ENCODE data around the gene PARP16.

The PARP16 gene

GRCh38 chr15:65286704-65287519, at the start of gene PARP16:
PARP16 (minus strand) TSS chr15:65286883; CDS start chr15:65286426, 457 bp downstream.
- peak; percentile 68 for DNase-seq

- no peak for DNase-seq
Measured at GRCh38 chr15:65335278-65336055, 48.8 kb upstream of the PARP16 start.

- no peak for DNase-seq
Measured at GRCh38 chr15:65334586-65335231, 48.0 kb upstream of the PARP16 start.

- DNase-seq: no peak
Measured at GRCh38 chr15:65333856-65334255, 47.2 kb upstream of the PARP16 start.

- DNase-seq: no peak
Measured at GRCh38 chr15:65333148-65333820, 46.6 kb upstream of the PARP16 start.

GRCh38 chr15:65332391-65333147, 45.9 kb upstream of the PARP16 start:
- DNase-seq: no peak

GRCh38 chr15:65331811-65332210, 45.1 kb upstream of the PARP16 start:
- DNase-seq: no peak

GRCh38 chr15:65330934-65331645, 44.4 kb upstream of the PARP16 start:
- no peak for DNase-seq

- no peak for DNase-seq
Measured at GRCh38 chr15:65329984-65330735, 43.5 kb upstream of the PARP16 start.

- DNase-seq: no peak
Measured at GRCh38 chr15:65329288-65329983, 42.8 kb upstream of the PARP16 start.

GRCh38 chr15:65328506-65329287, 42.0 kb upstream of the PARP16 start:
- no peak for DNase-seq

- no peak for DNase-seq
Measured at GRCh38 chr15:65327651-65328393, 41.1 kb upstream of the PARP16 start.

GRCh38 chr15:65326818-65327217, 40.1 kb upstream of the PARP16 start:
- DNase-seq: no peak

- DNase-seq: no peak
Measured at GRCh38 chr15:65326117-65326526, 39.4 kb upstream of the PARP16 start.

- no peak for DNase-seq
Measured at GRCh38 chr15:65323071-65323511, 36.4 kb upstream of the PARP16 start.

GRCh38 chr15:65318870-65319356, 32.2 kb upstream of the PARP16 start:
- peak; percentile 50 for DNase-seq

- no peak for DNase-seq
Measured at GRCh38 chr15:65312400-65312916, 25.8 kb upstream of the PARP16 start.

GRCh38 chr15:65311760-65312159, 25.1 kb upstream of the PARP16 start:
- DNase-seq: no peak
